Measurements from ENCODE around the gene AP3D1.

DNA sequence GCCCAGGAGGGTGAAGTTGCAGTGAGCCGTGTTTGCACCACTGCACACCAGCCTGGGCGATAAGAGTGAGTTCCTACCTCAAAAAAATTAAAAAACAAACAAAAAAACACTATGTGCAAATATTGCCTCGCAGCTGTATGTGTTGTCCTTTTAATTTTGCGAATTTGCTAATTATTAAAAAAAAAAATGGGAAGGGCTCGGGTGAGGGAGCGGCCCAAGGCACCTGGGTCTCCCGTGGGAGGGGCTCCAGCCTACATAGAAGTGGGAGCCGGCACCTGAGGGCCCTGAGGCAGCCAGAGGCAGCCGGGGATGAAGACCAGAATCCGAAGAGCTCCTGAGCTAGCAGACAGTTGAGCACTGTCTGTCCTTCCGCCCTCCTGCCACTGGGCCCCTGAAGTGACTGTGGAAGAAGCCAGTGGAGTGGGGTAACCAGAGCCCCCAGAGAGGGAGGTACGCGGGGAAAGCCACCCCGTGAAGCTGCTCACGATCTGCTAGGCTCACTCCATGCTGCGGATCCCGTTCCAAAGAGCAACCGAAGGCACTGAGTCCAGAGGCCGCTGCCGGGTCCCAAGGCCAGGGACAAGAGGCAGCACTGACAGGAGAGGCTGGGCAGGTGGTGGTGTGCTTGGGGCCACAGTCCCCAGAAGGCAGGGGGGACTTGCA is 48.2 kb downstream of the AP3D1 start:
- TF ChIP-seq GATA2 (IDR thresholded peaks at IDR 0.05; ENCODE audit: low read depth, low read length), result no peak
- no peak for TF ChIP-seq GATA3 (IDR thresholded peaks at IDR 0.05; ENCODE audit: low read depth, low read length)

All from SH-SY5Y (cell line).